Tibial nerve (tissue), 4 donors: ENCODE data around the gene MTMR10. TPM values are rescaled to one million over a fixed set of nuclear protein-coding genes. Genes with fewer than 3 reads are reported as not detected.
A peak's percentile ranks its signal among the peaks of the same experiment; 100 is the strongest.

Experiments used
- DNase-seq, 2 donors: peaks; one replicate each; pipeline ENCODE4 v3.0.0-alpha.2; 2019; ENCODE audit warnings: low spot score in 2 of 2
- H3K27ac ChIP-seq, 4 donors: fragments of 200-600 bp; sonication (generic) in 3 of 4; one replicate each; pipeline ENCODE4 v1.5.1; 2017 to 2019; ENCODE audit warnings: mild to moderate bottlenecking in 1 of 4
- H3K27me3 ChIP-seq, 2 donors: fragments of 200-600 bp; sonication (generic) in 1 of 2; one replicate each; pipeline versions ENCODE4 v1.5.1 to v1.6.0; 2017 to 2019
- H3K36me3 ChIP-seq, 3 donors: fragments of 200-600 bp; sonication (generic); one replicate each; pipeline ENCODE4 v1.5.1; 2018 to 2019
- H3K4me1 ChIP-seq, 4 donors: fragments of 200-600 bp; sonication (generic) in 3 of 4; one replicate each; pipeline ENCODE4 v1.5.1; 2017 to 2019
- H3K4me3 ChIP-seq, 4 donors: fragments of 200-600 bp; sonication (generic) in 3 of 4; one replicate each; pipeline ENCODE4 v1.5.1; 2017 to 2019; ENCODE audit warnings: mild to moderate bottlenecking in 1 of 4, moderate library complexity in 1 of 4
- H3K9me3 ChIP-seq, 4 donors: fragments of 200-600 bp; sonication (generic) in 3 of 4; one replicate each; pipeline ENCODE4 v1.5.1; 2017 to 2019
- CTCF ChIP-seq, 5 experiments: fragments of 200-600 bp in 3 of 5; fragments of 450-650 bp in 2 of 5; sonication (generic) in 3 of 5; IDR thresholded peaks; one replicate each; pipeline ENCODE4 v1.5.1; 2016 to 2019; ENCODE audit warnings: antibody characterized with exemption in 5 of 5, mild to moderate bottlenecking in 3 of 5, moderate library complexity in 2 of 5
- EP300 ChIP-seq, 2 donors: sonication (generic); formaldehyde crosslinking; IDR thresholded peaks; one replicate each; pipeline ENCODE4 v1.6.1; 2017; ENCODE audit warnings: antibody characterized with exemption in 2 of 2, mild to moderate bottlenecking in 1 of 2
- POLR2A ChIP-seq, 2 donors: fragments of 450-650 bp; IDR thresholded peaks; one replicate each; pipeline ENCODE4 v1.6.1; 2017; ENCODE audit warnings: antibody characterized with exemption in 2 of 2, mild to moderate bottlenecking in 2 of 2, moderate library complexity in 2 of 2
- WGBS, 2 donors: methylation state at CpG; one replicate each; pipeline ENCODE4 v1.1.5; 2018; 5-methylcytosine and 5-hydroxymethylcytosine counted together
- total RNA-seq, 4 donors: library from RNA; depleted of rRNA; stranded (reverse); fragments of >200 nt; gene quantifications; one replicate each; pipeline ENCODE4 v1.1.0, GENCODE V29; 2016

The MTMR10 gene
- total RNA-seq, 4 donors from 2014 or later, result 44.4 to 58.6 (median 53.8) TPM

- H3K27ac ChIP-seq, result no peak overlapping the region
- H3K9me3 ChIP-seq, result no peaks in the 10 kb centered on the region
- peaks cover 0 to 2% of the 10 kb centered on the region in 2 donors for H3K27me3 ChIP-seq
- H3K4me1 ChIP-seq, result peaks cover 0 to 32% (median 0%) of the 10 kb centered on the region in 4 donors
- DNase-seq, result no peak
- WGBS, 2 donors, result 76% methylated on average over 5 of the region's 5 CpGs
- no peak overlapping the region for H3K4me3 ChIP-seq
- TF ChIP-seq CTCF (IDR thresholded peaks at IDR 0.05) (no peak), EP300 (IDR thresholded peaks at IDR 0.05) (no peak), POLR2A (IDR thresholded peaks at IDR 0.05) (no peak)
- H3K36me3 ChIP-seq, result peaks cover 0 to 37% (median 3%) of the 10 kb centered on the region in 3 donors
These were observed 85.6 kb downstream of the MTMR10 start for GRCh38 chr15:30905821-30906220.

- Histone ChIP-seq H3K4me3 (peak overlapping the region in 1 of 4 donors; percentile 88), H3K27me3 (peaks cover 0 to 2% of the 10 kb centered on the region in 2 donors), H3K36me3 (peaks cover 0 to 27% (median 0%) of the 10 kb centered on the region in 3 donors), H3K27ac (no peak overlapping the region), H3K4me1 (peaks cover 0 to 32% (median 0%) of the 10 kb centered on the region in 4 donors), H3K9me3 (no peaks in the 10 kb centered on the region)
- WGBS, 2 donors, result 93 to 94% methylated on average over 5 of the region's 5 CpGs
- TF ChIP-seq EP300 (IDR thresholded peaks at IDR 0.05) (no peak), CTCF (IDR thresholded peaks at IDR 0.05) (no peak), POLR2A (IDR thresholded peaks at IDR 0.05) (no peak)
- no peak for DNase-seq
These were observed 86.6 kb downstream of the MTMR10 start for GRCh38 chr15:30904812-30905211.

GRCh38 chr15:30903497-30904187 lies 87.8 kb downstream of the MTMR10 start, which contains the start of gene FAN1:
FAN1 (plus strand) TSS chr15:30903915; CDS start chr15:30904664, 749 bp downstream.
- DNase-seq, result peak; percentile 73 to 78
- Histone ChIP-seq H3K9me3 (no peaks in the 10 kb centered on the region), H3K4me1 (peaks cover 0 to 32% (median 0%) of the 10 kb centered on the region in 4 donors), H3K27me3 (no peaks in the 10 kb centered on the region), H3K4me3 (peak within 1 kb of the TSS; percentile 55 to 88 (median 76)), H3K36me3 (peaks cover 0 to 16% (median 0%) of the 10 kb centered on the region in 3 donors), H3K27ac (peak within 1 kb of the TSS; percentile 4 to 91 (median 83))
- TF ChIP-seq EP300 (IDR thresholded peaks at IDR 0.05) (peak in 1 of 2 donors; percentile 92), CTCF (IDR thresholded peaks at IDR 0.05) (peak in 1 of 5 experiments; percentile 45), POLR2A (IDR thresholded peaks at IDR 0.05) (peak in 1 of 2 donors; percentile 55)
- WGBS, 2 donors, result 1% methylated on average over 35 to 44 of the region's 65 CpGs

- Histone ChIP-seq H3K27ac (no peak overlapping the region), H3K36me3 (peaks cover 0 to 4% (median 0%) of the 10 kb centered on the region in 3 donors), H3K4me1 (peaks cover 0 to 29% (median 0%) of the 10 kb centered on the region in 4 donors), H3K9me3 (no peaks in the 10 kb centered on the region), H3K4me3 (no peak overlapping the region), H3K27me3 (no peaks in the 10 kb centered on the region)
- TF ChIP-seq POLR2A (IDR thresholded peaks at IDR 0.05) (no peak), EP300 (IDR thresholded peaks at IDR 0.05) (no peak), CTCF (IDR thresholded peaks at IDR 0.05) (no peak)
- no peak for DNase-seq
- 97 to 100% methylated on average over 1 of the region's 1 CpG for WGBS, 2 donors
These were observed 89.5 kb downstream of the MTMR10 start for GRCh38 chr15:30901889-30902288.

- H3K27me3 ChIP-seq, result no peaks in the 10 kb centered on the region
- no peaks in the 10 kb centered on the region for H3K4me1 ChIP-seq
- no peaks in the 10 kb centered on the region for H3K9me3 ChIP-seq
- WGBS, 2 donors, result 86 to 93% methylated on average over 11 to 12 of the region's 12 CpGs
- TF ChIP-seq EP300 (IDR thresholded peaks at IDR 0.05) (no peak), POLR2A (IDR thresholded peaks at IDR 0.05) (no peak), CTCF (IDR thresholded peaks at IDR 0.05) (no peak)
- H3K36me3 ChIP-seq, result no peaks in the 10 kb centered on the region
- no peak overlapping the region for H3K4me3 ChIP-seq
- H3K27ac ChIP-seq, result no peak overlapping the region
- no peak for DNase-seq
These were observed 95.2 kb downstream of the MTMR10 start for GRCh38 chr15:30896211-30896606.
